PC-3 (cell line): Measurements from ENCODE around the gene TRIM38. TPM values are rescaled to one million over a fixed set of nuclear protein-coding genes. Genes with fewer than 3 reads are reported as not detected.

Experiments
- ATAC-seq: fragments of 200-7000 bp; cut with Tn5 transposase; 2 replicates; pipeline ENCODE4 v1.9.1; 2020; ENCODE audit warnings: mild to moderate bottlenecking, moderate library complexity
- BruUV-seq: library from RNA; stranded (reverse); fragments of 400-500 nt; replicated peaks from 2 replicates; lab custom pipeline; 2021; lab: Mats Ljungman, UMichigan
- CTCF ChIA-PET: fragments of 300-600 bp; sonication (Branson Sonifier 250); formaldehyde crosslinking; loops from one replicate; lab custom pipeline; 2022; ENCODE audit warnings: antibody characterized with exemption; lab: Charles Lee
- POLR2A ChIA-PET: fragments of 300-600 bp; sonication (Branson Sonifier 250); formaldehyde crosslinking; loops from one replicate; lab custom pipeline; 2022; ENCODE audit warnings: antibody characterized with exemption; ENCODE audit not compliant: unreplicated experiment; lab: Charles Lee
- DNase-seq: peaks from one replicate; pipeline ENCODE4 v3.0.0-alpha.2; 2015
- H2AFZ ChIP-seq: fragments of 300-600 bp; sonication (generic); 2 replicates; pipeline ENCODE4 v1.6.0; 2016; ENCODE audit warnings: antibody characterized with exemption, low read length
- H3F3A ChIP-seq: fragments of 300-600 bp; sonication (generic); one replicate; pipeline ENCODE4 v1.6.0; 2017; ENCODE audit warnings: antibody characterized with exemption, low read length, control low read depth, mild to moderate bottlenecking; ENCODE audit not compliant: unreplicated experiment
- H3K27ac ChIP-seq: fragments of 300-600 bp; sonication (generic); 2 replicates; pipeline ENCODE4 v1.5.1; 2016; ENCODE audit warnings: mild to moderate bottlenecking, low read length
- H3K27me3 ChIP-seq: fragments of 300-600 bp; sonication (generic); 2 replicates; pipeline ENCODE4 v1.6.1; 2016; ENCODE audit warnings: low read length, mixed read lengths
- H3K36me3 ChIP-seq: fragments of 300-600 bp; sonication (generic); 2 replicates; pipeline ENCODE4 v1.6.1; 2016; ENCODE audit warnings: low read depth, mixed run types, low read length, mixed read lengths
- H3K4me1 ChIP-seq: fragments of 300-600 bp; sonication (generic); 2 replicates; pipeline ENCODE4 v1.5.1; 2016; ENCODE audit warnings: low read length; ENCODE audit not compliant: insufficient read depth
- H3K4me2 ChIP-seq: fragments of 300-600 bp; sonication (generic); 2 replicates; pipeline ENCODE4 v1.6.0; 2016; ENCODE audit warnings: low read length
- H3K4me3 ChIP-seq: fragments of 300-600 bp; sonication (generic); 2 replicates; pipeline ENCODE4 v1.5.1; 2016; ENCODE audit warnings: mild to moderate bottlenecking, low read length, mixed read lengths
- H3K79me2 ChIP-seq: fragments of 300-600 bp; sonication (generic); 2 replicates; pipeline ENCODE4 v1.6.1; 2017; ENCODE audit warnings: low read length, mixed read lengths
- H3K9ac ChIP-seq: fragments of 300-600 bp; sonication (generic); 2 replicates; pipeline ENCODE4 v1.6.0; 2016; ENCODE audit warnings: mild to moderate bottlenecking, low read length
- H3K9me2 ChIP-seq: fragments of 300-600 bp; sonication (generic); replicated peaks from 2 replicates; pipeline ENCODE4 v1.6.1; 2016; ENCODE audit warnings: mixed run types, low read length, mixed read lengths
- H3K9me3 ChIP-seq: fragments of 300-600 bp; sonication (generic); 2 replicates; pipeline ENCODE4 v1.6.1; 2016; ENCODE audit warnings: low read length, mixed read lengths
- H4K20me1 ChIP-seq: fragments of 300-600 bp; sonication (generic); 2 replicates; pipeline ENCODE4 v1.6.1; 2016; ENCODE audit warnings: low read length, mixed read lengths
- CTCF ChIP-seq: fragments of 300-600 bp; sonication (generic); conservative IDR thresholded peaks from 2 replicates; pipeline ENCODE4 v1.5.1; 2017; ENCODE audit warnings: antibody characterized with exemption, low read depth, mild to moderate bottlenecking, low read length
- EZH2 ChIP-seq: fragments of 300-600 bp; sonication (generic); IDR thresholded peaks from one replicate; pipeline ENCODE4 v1.6.1; 2017; ENCODE audit warnings: antibody characterized with exemption, mild to moderate bottlenecking, low read length; ENCODE audit not compliant: unreplicated experiment
- EZH2phosphoT487 ChIP-seq: fragments of 300-600 bp; sonication (generic); IDR thresholded peaks from 2 replicates; pipeline ENCODE4 v1.6.1; 2018; ENCODE audit warnings: mild to moderate bottlenecking, antibody characterized with exemption, low read length, borderline replicate concordance
- intact Hi-C: fragments of 100-400 bp; cut with micrococcal nuclease; formaldehyde crosslinking; loops from 2 replicates; pipeline ENCODE4 v1.9.0; 2023
- total RNA-seq: library from RNA; depleted of rRNA; stranded (reverse); fragments of >200 nt; gene quantifications from 2 replicates; pipeline ENCODE4 v1.2.3, GENCODE V29; 2014

Gene TRIM38
- total RNA-seq, 1 experiment from 2014 or later, result 5.6 TPM

GRCh38 chr6:25958700-25959162, 3.9 kb upstream of the TRIM38 start:
- Histone ChIP-seq H3K9me3 (no peaks in the 10 kb centered on the region), H3K4me2 (no peak overlapping the region), H3K9ac (no peak overlapping the region), H3K36me3 (no peaks in the 10 kb centered on the region), H2AFZ (no peak overlapping the region), H3K4me1 (peaks cover 17% of the 10 kb centered on the region), H4K20me1 (no peaks in the 10 kb centered on the region), H3K79me2 (peaks cover 8% of the 10 kb centered on the region), H3F3A (no peaks in the 10 kb centered on the region), H3K9me2 (no peaks in the 10 kb centered on the region), H3K27ac (no peak overlapping the region), H3K27me3 (no peaks in the 10 kb centered on the region), H3K4me3 (no peak overlapping the region)
- ChIA-PET CTCF (no interaction called here), POLR2A (no interaction called here)
- intact Hi-C loops, result no loop called here
- DNase-seq, result no peak
- no peak for TF ChIP-seq EZH2
- no peak for TF ChIP-seq EZH2phosphoT487
- TF ChIP-seq CTCF, result no peak
- BruUV-seq, result no TSS peak
- ATAC-seq, result no peak

GRCh38 chr6:25959890-25960536, 2.6 kb upstream of the TRIM38 start:
- POLR2A ChIA-PET, result no interaction called here
- Histone ChIP-seq H3K9me2 (no peaks in the 10 kb centered on the region), H3K9me3 (no peaks in the 10 kb centered on the region), H3K27me3 (no peaks in the 10 kb centered on the region), H3F3A (no peaks in the 10 kb centered on the region), H3K4me1 (peaks cover 25% of the 10 kb centered on the region), H3K4me3 (no peak overlapping the region), H3K36me3 (0 out of 2 replicates have a peak, but pooled peaks cover 2% of the 10 kb centered on the region), H3K4me2 (no peak overlapping the region), H3K79me2 (peaks cover 18% of the 10 kb centered on the region), H2AFZ (no peak overlapping the region), H4K20me1 (no peaks in the 10 kb centered on the region), H3K9ac (no peak overlapping the region), H3K27ac (no peak overlapping the region)
- DNase-seq (no peak), ATAC-seq (no peak)
- CTCF ChIA-PET, result interaction anchor here (0.5 kb wide), 1 partner anchor 290 kb away, joined by 3 read pairs; no protein-coding TSS in a partner anchor
- TF ChIP-seq EZH2phosphoT487 (no peak), CTCF (no peak)
- BruUV-seq, result no TSS peak
- intact Hi-C loops, result loop anchor here (5.0 kb wide), 1 partner anchor 62 kb away; a partner anchor contains a TSS

- Histone ChIP-seq H4K20me1 (no peaks in the 10 kb centered on the region), H3K4me2 (no peak overlapping the region), H3K9me3 (no peaks in the 10 kb centered on the region), H3K27ac (no peak overlapping the region), H3F3A (no peaks in the 10 kb centered on the region), H3K36me3 (0 out of 2 replicates have a peak, but pooled peaks cover 2% of the 10 kb centered on the region), H3K79me2 (peaks cover 21% of the 10 kb centered on the region), H3K9ac (no peak overlapping the region), H3K4me1 (peaks cover 25% of the 10 kb centered on the region), H3K9me2 (no peaks in the 10 kb centered on the region), H2AFZ (no peak overlapping the region), H3K4me3 (no peak overlapping the region), H3K27me3 (no peaks in the 10 kb centered on the region)
- DNase-seq, result no peak
- POLR2A ChIA-PET, result no interaction called here
- TF ChIP-seq EZH2 (no peak), CTCF (no peak), EZH2phosphoT487 (no peak)
- no peak for ATAC-seq
- intact Hi-C loops, result loop anchor here (5.0 kb wide), 1 partner anchor 62 kb away; a partner anchor contains a TSS
- CTCF ChIA-PET, result no interaction called here
- no TSS peak for BruUV-seq
Measured at GRCh38 chr6:25960734-25961133, 1.9 kb upstream of the TRIM38 start.
